Effector memory CD8-positive, alpha-beta T cell (primary cell): ENCODE results near the gene BCL2.

Experiments used
- ATAC-seq: fragments of 150-1000 bp; cut with Tn5 transposase; replicated peaks from 2 replicates; pipeline ENCODE4 v1.10.0; 2021; ENCODE audit warnings: mild to moderate bottlenecking, moderate library complexity
- DNase-seq, 3 experiments: peaks; one replicate each; pipeline ENCODE4 v3.0.0; 2021
- H3K27ac Mint-ChIP-seq, 2 donors: one replicate each; pipeline ENCODE4 v1.8.0; 2022; ENCODE audit warnings: mild to moderate bottlenecking in 2 of 2, mixed read lengths in 2 of 2, moderate library complexity in 2 of 2
- H3K27me3 Mint-ChIP-seq, 2 donors: one replicate each; pipeline ENCODE4 v1.8.0; 2022; ENCODE audit warnings: mixed read lengths in 2 of 2
- H3K36me3 Mint-ChIP-seq: one replicate; pipeline ENCODE4 v1.8.0; 2022; ENCODE audit warnings: mild to moderate bottlenecking, moderate library complexity, mixed read lengths; ENCODE audit not compliant: insufficient read depth
- H3K4me1 Mint-ChIP-seq, 2 donors: one replicate each; pipeline ENCODE4 v1.8.0; 2022; ENCODE audit warnings: low read depth in 2 of 2, mixed read lengths in 2 of 2
- H3K4me3 Mint-ChIP-seq, 2 donors: one replicate each; pipeline ENCODE4 v1.8.0; 2022; ENCODE audit warnings: mild to moderate bottlenecking in 2 of 2, mixed read lengths in 2 of 2, moderate library complexity in 2 of 2
- H3K9me3 Mint-ChIP-seq, 2 donors: one replicate each; pipeline ENCODE4 v1.8.0; 2022; ENCODE audit warnings: mixed read lengths in 2 of 2

BCL2 gene

GRCh38 chr18:63164396-63164795, 155.2 kb downstream of the BCL2 start:
- H3K27me3 Mint-ChIP-seq: no peaks in the 10 kb centered on the region
- H3K9me3 Mint-ChIP-seq: peaks cover 2 to 7% of the 10 kb centered on the region in 2 donors
- H3K36me3 Mint-ChIP-seq: peaks cover 21% of the 10 kb centered on the region
- ATAC-seq (no peak), DNase-seq (no peak)
- H3K4me3 Mint-ChIP-seq: no peak overlapping the region
- peak overlapping the region in 1 of 2 donors; percentile 97 for H3K27ac Mint-ChIP-seq
- H3K4me1 Mint-ChIP-seq: peaks cover 53 to 64% of the 10 kb centered on the region in 2 donors

- Mint-ChIP-seq H3K27me3 (no peaks in the 10 kb centered on the region), H3K4me3 (peak overlapping the region; percentile 75 to 79), H3K9me3 (peaks cover 2 to 7% of the 10 kb centered on the region in 2 donors), H3K36me3 (peaks cover 21% of the 10 kb centered on the region), H3K4me1 (peaks cover 68 to 79% of the 10 kb centered on the region in 2 donors), H3K27ac (peak overlapping the region; percentile 97 to 99)
- DNase-seq: peak in 2 of 3 experiments; percentile 14 to 17
- ATAC-seq: peak; percentile 2
Measured at GRCh38 chr18:63162271-63163014, 157.1 kb downstream of the BCL2 start.

- Mint-ChIP-seq H3K4me1 (peaks cover 70 to 78% of the 10 kb centered on the region in 2 donors), H3K36me3 (peaks cover 21% of the 10 kb centered on the region)
Measured at GRCh38 chr18:63161761-63162195, 157.8 kb downstream of the BCL2 start.

GRCh38 chr18:63161032-63161760, 158.4 kb downstream of the BCL2 start:
- peaks cover 75 to 84% of the 10 kb centered on the region in 2 donors for H3K4me1 Mint-ChIP-seq
- H3K27ac Mint-ChIP-seq: peak overlapping the region; percentile 97 to 99
- ATAC-seq (peak; percentile 53), DNase-seq (peak; percentile 28 to 44 (median 31))
- H3K36me3 Mint-ChIP-seq: peaks cover 23% of the 10 kb centered on the region
- H3K27me3 Mint-ChIP-seq: no peaks in the 10 kb centered on the region
- H3K4me3 Mint-ChIP-seq: peak overlapping the region; percentile 75 to 79
- peaks cover 2 to 7% of the 10 kb centered on the region in 2 donors for H3K9me3 Mint-ChIP-seq

More at GRCh38 chr18:63161761-63162195, 157.8 kb downstream of the BCL2 start:
- H3K4me3 Mint-ChIP-seq: peak overlapping the region; percentile 75 to 79
- peaks cover 2 to 7% of the 10 kb centered on the region in 2 donors for H3K9me3 Mint-ChIP-seq
- peak overlapping the region; percentile 97 to 99 for H3K27ac Mint-ChIP-seq
- DNase-seq (peak; percentile 66 to 73 (median 72)), ATAC-seq (peak; percentile 85)
- no peaks in the 10 kb centered on the region for H3K27me3 Mint-ChIP-seq

GRCh38 chr18:63160172-63160995, 159.2 kb downstream of the BCL2 start:
- peaks cover 2 to 7% of the 10 kb centered on the region in 2 donors for H3K9me3 Mint-ChIP-seq
- peaks cover 78 to 89% of the 10 kb centered on the region in 2 donors for H3K4me1 Mint-ChIP-seq
- H3K4me3 Mint-ChIP-seq: peak overlapping the region; percentile 75 to 79
- ATAC-seq: no peak
- no peak for DNase-seq
- peaks cover 31% of the 10 kb centered on the region for H3K36me3 Mint-ChIP-seq
- H3K27ac Mint-ChIP-seq: peak overlapping the region; percentile 97 to 99
- H3K27me3 Mint-ChIP-seq: no peaks in the 10 kb centered on the region

- Mint-ChIP-seq H3K9me3 (peaks cover 2 to 7% of the 10 kb centered on the region in 2 donors), H3K4me3 (peak overlapping the region; percentile 75 to 79), H3K36me3 (peaks cover 36% of the 10 kb centered on the region), H3K27ac (peak overlapping the region; percentile 97 to 99), H3K4me1 (peaks cover 84 to 96% of the 10 kb centered on the region in 2 donors), H3K27me3 (no peaks in the 10 kb centered on the region)
- DNase-seq (no peak), ATAC-seq (no peak)
Measured at GRCh38 chr18:63159590-63159989, 160.0 kb downstream of the BCL2 start.

- Mint-ChIP-seq H3K4me1 (peaks cover 86 to 96% of the 10 kb centered on the region in 2 donors), H3K4me3 (peak overlapping the region; percentile 75 to 79), H3K9me3 (peaks cover 2 to 7% of the 10 kb centered on the region in 2 donors), H3K36me3 (peaks cover 36% of the 10 kb centered on the region), H3K27ac (peak overlapping the region; percentile 97 to 99), H3K27me3 (no peaks in the 10 kb centered on the region)
- ATAC-seq: no peak
- no peak for DNase-seq
Measured at GRCh38 chr18:63158676-63159291, 160.8 kb downstream of the BCL2 start.

GRCh38 chr18:63158012-63158631, 161.4 kb downstream of the BCL2 start:
- Mint-ChIP-seq H3K27me3 (no peaks in the 10 kb centered on the region), H3K4me1 (peaks cover 87 to 96% of the 10 kb centered on the region in 2 donors), H3K9me3 (peaks cover 2 to 7% of the 10 kb centered on the region in 2 donors), H3K27ac (peak overlapping the region; percentile 97 to 99), H3K36me3 (peaks cover 36% of the 10 kb centered on the region), H3K4me3 (peak overlapping the region; percentile 75 to 79)
- no peak for ATAC-seq
- DNase-seq: no peak

GRCh38 chr18:63157293-63158011, 162.1 kb downstream of the BCL2 start:
- H3K27ac Mint-ChIP-seq: peak overlapping the region; percentile 97 to 99
- DNase-seq (peak in 1 of 3 experiments; percentile 27), ATAC-seq (no peak)
- H3K4me3 Mint-ChIP-seq: peak overlapping the region; percentile 75 to 79
- H3K36me3 Mint-ChIP-seq: peaks cover 33% of the 10 kb centered on the region
- H3K4me1 Mint-ChIP-seq: peaks cover 87 to 96% of the 10 kb centered on the region in 2 donors
- no peaks in the 10 kb centered on the region for H3K27me3 Mint-ChIP-seq
- peaks cover 2 to 7% of the 10 kb centered on the region in 2 donors for H3K9me3 Mint-ChIP-seq

GRCh38 chr18:63155910-63156773, 163.4 kb downstream of the BCL2 start:
- H3K36me3 Mint-ChIP-seq: peaks cover 23% of the 10 kb centered on the region
- no peak for ATAC-seq
- peak overlapping the region; percentile 79 to 82 for H3K4me3 Mint-ChIP-seq
- peaks cover 2 to 5% of the 10 kb centered on the region in 2 donors for H3K9me3 Mint-ChIP-seq
- no peaks in the 10 kb centered on the region for H3K27me3 Mint-ChIP-seq
- no peak for DNase-seq
- H3K4me1 Mint-ChIP-seq: peaks cover 84 to 96% of the 10 kb centered on the region in 2 donors
- H3K27ac Mint-ChIP-seq: peak overlapping the region; percentile 97 to 99
